ENCODE data around the gene BTRC. TPM values are rescaled to one million over a fixed set of nuclear protein-coding genes. Genes with fewer than 3 reads are reported as not detected.

BTRC gene
- total RNA-seq, 1 donor from 2014 or later = 28.6 TPM

GRCh38 chr10:101490026-101490425 lies 136.1 kb downstream of the BTRC start:
- Mint-ChIP-seq H3K27ac (ENCODE audit: unreplicated experiment) (no peak overlapping the region), H3K4me3 (ENCODE audit: unreplicated experiment) (no peak overlapping the region), H3K27me3 (ENCODE audit: low read depth) (no peaks in the 10 kb centered on the region), H3K36me3 (ENCODE audit: low read depth) (no peaks in the 10 kb centered on the region), H3K9me3 (ENCODE audit: low read depth) (no peaks in the 10 kb centered on the region), H3K4me1 (ENCODE audit: low read depth) (peaks cover 8% of the 10 kb centered on the region)
- no peak for DNase-seq (ENCODE audit: low spot score)
- TF ChIP-seq, protein P1, sequence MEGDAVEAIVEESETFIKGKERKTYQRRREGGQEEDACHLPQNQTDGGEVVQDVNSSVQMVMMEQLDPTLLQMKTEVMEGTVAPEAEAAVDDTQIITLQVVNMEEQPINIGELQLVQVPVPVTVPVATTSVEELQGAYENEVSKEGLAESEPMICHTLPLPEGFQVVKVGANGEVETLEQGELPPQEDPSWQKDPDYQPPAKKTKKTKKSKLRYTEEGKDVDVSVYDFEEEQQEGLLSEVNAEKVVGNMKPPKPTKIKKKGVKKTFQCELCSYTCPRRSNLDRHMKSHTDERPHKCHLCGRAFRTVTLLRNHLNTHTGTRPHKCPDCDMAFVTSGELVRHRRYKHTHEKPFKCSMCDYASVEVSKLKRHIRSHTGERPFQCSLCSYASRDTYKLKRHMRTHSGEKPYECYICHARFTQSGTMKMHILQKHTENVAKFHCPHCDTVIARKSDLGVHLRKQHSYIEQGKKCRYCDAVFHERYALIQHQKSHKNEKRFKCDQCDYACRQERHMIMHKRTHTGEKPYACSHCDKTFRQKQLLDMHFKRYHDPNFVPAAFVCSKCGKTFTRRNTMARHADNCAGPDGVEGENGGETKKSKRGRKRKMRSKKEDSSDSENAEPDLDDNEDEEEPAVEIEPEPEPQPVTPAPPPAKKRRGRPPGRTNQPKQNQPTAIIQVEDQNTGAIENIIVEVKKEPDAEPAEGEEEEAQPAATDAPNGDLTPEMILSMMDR (IDR thresholded peaks at IDR 0.05) = no peak

DNA sequence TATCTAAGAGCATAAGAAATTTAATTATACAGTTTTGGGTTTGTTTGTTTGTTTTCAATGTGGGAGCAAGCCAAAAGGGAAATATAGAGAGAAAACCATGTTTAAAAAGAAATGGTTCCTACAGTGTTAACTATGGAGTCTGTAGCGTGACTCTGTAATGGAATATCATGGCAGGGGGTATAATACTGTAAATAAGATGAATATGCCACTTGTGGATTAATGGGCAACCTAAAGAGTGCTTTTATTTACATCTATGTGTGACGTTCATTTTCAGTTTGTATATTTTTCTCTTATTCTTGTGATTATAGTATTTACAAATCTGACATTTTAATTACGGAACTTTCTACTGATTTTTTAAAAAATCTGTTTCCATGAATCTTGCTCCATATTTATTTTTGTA lies 138.2 kb downstream of the BTRC start:
- Mint-ChIP-seq H3K9me3 (ENCODE audit: low read depth) (no peaks in the 10 kb centered on the region), H3K4me1 (ENCODE audit: low read depth) (peaks cover 8% of the 10 kb centered on the region), H3K36me3 (ENCODE audit: low read depth) (no peaks in the 10 kb centered on the region), H3K27ac (ENCODE audit: unreplicated experiment) (no peak overlapping the region), H3K4me3 (ENCODE audit: unreplicated experiment) (no peak overlapping the region), H3K27me3 (ENCODE audit: low read depth) (no peaks in the 10 kb centered on the region)
- no peak for DNase-seq (ENCODE audit: low spot score)
- TF ChIP-seq, protein P1 (IDR thresholded peaks at IDR 0.05) = no peak

- Mint-ChIP-seq H3K4me3 (ENCODE audit: unreplicated experiment) (no peak overlapping the region), H3K4me1 (ENCODE audit: low read depth) (peaks cover 8% of the 10 kb centered on the region), H3K9me3 (ENCODE audit: low read depth) (no peaks in the 10 kb centered on the region), H3K27me3 (ENCODE audit: low read depth) (no peaks in the 10 kb centered on the region), H3K27ac (ENCODE audit: unreplicated experiment) (no peak overlapping the region), H3K36me3 (ENCODE audit: low read depth) (no peaks in the 10 kb centered on the region)
- TF ChIP-seq, protein P1 (IDR thresholded peaks at IDR 0.05) = no peak
- DNase-seq (ENCODE audit: low spot score) = no peak
These were observed 138.8 kb downstream of the BTRC start for GRCh38 chr10:101492814-101493213.

DNA sequence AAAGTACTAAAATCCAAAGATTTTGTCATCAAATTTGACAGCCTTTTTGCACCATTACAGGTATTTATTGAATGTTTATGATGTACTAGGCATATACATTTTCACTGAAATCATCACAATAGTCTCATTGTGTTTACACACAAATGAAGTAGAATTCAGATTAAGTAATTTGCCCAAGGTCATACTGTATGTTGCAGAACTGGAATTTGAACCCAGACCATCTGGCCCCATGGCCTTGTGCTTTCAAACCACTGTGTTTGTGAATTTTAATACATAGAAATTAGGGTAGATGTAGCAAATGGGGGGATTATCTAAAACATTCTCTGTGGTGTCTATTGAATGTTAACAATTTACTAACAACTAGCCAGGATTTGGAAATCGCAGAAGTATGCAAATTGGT lies 139.3 kb downstream of the BTRC start:
- no peak overlapping the region for H3K27ac Mint-ChIP-seq (ENCODE audit: unreplicated experiment)
- TF ChIP-seq, protein P1 (IDR thresholded peaks at IDR 0.05) = no peak
- no peaks in the 10 kb centered on the region for H3K9me3 Mint-ChIP-seq (ENCODE audit: low read depth)
- H3K27me3 Mint-ChIP-seq (ENCODE audit: low read depth) = no peaks in the 10 kb centered on the region
- H3K36me3 Mint-ChIP-seq (ENCODE audit: low read depth) = no peaks in the 10 kb centered on the region
- no peak for DNase-seq (ENCODE audit: low spot score)
- H3K4me3 Mint-ChIP-seq (ENCODE audit: unreplicated experiment) = no peak overlapping the region
- H3K4me1 Mint-ChIP-seq (ENCODE audit: low read depth) = peaks cover 8% of the 10 kb centered on the region

DNA sequence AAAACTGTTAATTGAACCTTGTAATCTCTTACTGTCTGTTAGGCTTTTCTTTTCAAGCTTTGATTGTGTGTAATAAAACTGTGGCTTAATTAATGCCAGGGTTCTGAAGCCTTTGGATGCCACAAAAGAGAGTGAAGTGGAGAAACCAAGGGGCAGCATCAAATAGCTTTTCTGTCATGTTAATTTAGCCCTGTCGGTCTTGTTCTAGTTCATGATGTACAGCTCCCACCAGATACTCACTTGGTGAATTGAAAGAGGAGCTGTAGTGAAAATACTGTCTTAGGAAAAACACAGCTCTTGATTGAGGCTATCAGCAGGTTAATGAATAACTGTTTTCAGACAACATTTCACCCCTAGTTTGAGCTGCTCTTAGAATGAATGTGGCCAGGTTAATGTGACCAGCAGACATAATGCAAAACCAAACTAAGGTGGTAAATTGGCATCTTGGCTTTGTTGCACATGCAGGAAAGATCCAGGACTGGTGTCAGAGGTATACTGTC lies 139.9 kb downstream of the BTRC start:
- Mint-ChIP-seq H3K27me3 (ENCODE audit: low read depth) (no peaks in the 10 kb centered on the region), H3K27ac (ENCODE audit: unreplicated experiment) (no peak overlapping the region), H3K4me1 (ENCODE audit: low read depth) (peaks cover 8% of the 10 kb centered on the region), H3K36me3 (ENCODE audit: low read depth) (no peaks in the 10 kb centered on the region), H3K9me3 (ENCODE audit: low read depth) (no peaks in the 10 kb centered on the region), H3K4me3 (ENCODE audit: unreplicated experiment) (no peak overlapping the region)
- TF ChIP-seq, protein P1 (IDR thresholded peaks at IDR 0.05) = no peak
- no peak for DNase-seq (ENCODE audit: low spot score)

All from chondrocyte (in vitro differentiated cells).